Rectal smooth muscle tissue (tissue), 1 donor: ENCODE data around the gene RNF157.
A peak's percentile ranks its signal among the peaks of the same experiment; 100 is the strongest.
"Not testable (repeated sequence)": the region's sequence is repeated elsewhere in the genome, so short reads cannot be mapped to it uniquely, and the experiment has no call there.

ENCODE experiments used
- H3K27ac ChIP-seq: one replicate; pipeline ENCODE4 v1.7.0; 2013; ENCODE audit warnings: low read depth, low read length, inconsistent platforms
- H3K27me3 ChIP-seq: one replicate; pipeline ENCODE4 v1.7.0; 2013; ENCODE audit warnings: low read length; ENCODE audit not compliant: control insufficient read depth, insufficient read depth
- H3K36me3 ChIP-seq: one replicate; pipeline ENCODE4 v1.7.0; 2013; ENCODE audit warnings: low read length; ENCODE audit not compliant: control insufficient read depth, insufficient read depth
- H3K4me1 ChIP-seq: one replicate; pipeline ENCODE4 v1.7.0; 2013; ENCODE audit warnings: low read length; ENCODE audit not compliant: control insufficient read depth, insufficient read depth
- H3K4me3 ChIP-seq: one replicate; pipeline ENCODE4 v1.7.0; 2013; ENCODE audit warnings: low read length
- H3K9ac ChIP-seq: one replicate; pipeline ENCODE4 v1.7.0; 2013; ENCODE audit warnings: low read length

The RNF157 gene

DNA sequence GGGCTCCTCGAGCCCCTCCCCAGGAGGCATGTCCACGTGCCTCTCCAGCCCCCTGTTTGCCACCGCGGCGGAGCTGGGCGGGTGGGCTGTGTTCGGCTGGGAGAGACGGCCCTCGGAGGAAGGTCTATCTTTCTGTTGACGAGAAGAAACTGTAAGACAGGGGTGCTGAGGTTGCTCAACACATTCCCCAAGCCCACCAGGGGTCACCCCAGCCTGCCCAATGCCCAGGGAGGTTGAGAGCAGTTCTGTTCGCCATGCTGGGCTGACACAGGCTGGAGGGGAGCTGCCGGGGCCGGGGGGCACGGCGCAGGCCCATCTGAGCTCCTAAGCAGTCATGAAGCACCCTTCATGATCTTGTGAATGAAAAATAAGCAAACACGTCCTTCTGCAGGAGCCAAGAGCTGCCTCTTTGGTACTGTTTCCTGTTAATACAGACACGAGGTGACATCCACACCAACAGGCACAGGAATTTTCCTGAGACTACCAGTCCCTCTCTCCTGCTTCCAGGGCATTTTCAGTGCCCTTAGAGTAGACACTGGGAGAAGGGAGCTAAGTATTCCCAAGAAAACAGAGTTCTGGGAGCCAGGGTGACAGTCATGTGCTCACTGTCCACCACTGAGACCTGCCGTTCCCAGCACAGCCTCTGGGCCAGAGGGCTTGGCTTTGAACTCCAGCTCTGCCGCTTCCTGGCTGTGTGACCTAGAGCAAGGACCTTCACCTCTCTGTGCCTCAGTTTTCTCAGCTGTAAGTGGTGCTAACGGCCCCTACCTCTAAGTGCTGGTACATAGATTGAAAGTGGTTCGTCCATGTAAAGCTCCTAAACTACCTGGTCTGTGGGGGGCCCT, 34.0 kb upstream of the RNF157 start:
- Histone ChIP-seq H3K4me1 (peaks cover 5% of the 10 kb centered on the region), H3K27ac (no peak overlapping the region), H3K9ac (no peak overlapping the region), H3K27me3 (no peaks in the 10 kb centered on the region), H3K4me3 (no peak overlapping the region), H3K36me3 (peaks cover 4% of the 10 kb centered on the region)

DNA sequence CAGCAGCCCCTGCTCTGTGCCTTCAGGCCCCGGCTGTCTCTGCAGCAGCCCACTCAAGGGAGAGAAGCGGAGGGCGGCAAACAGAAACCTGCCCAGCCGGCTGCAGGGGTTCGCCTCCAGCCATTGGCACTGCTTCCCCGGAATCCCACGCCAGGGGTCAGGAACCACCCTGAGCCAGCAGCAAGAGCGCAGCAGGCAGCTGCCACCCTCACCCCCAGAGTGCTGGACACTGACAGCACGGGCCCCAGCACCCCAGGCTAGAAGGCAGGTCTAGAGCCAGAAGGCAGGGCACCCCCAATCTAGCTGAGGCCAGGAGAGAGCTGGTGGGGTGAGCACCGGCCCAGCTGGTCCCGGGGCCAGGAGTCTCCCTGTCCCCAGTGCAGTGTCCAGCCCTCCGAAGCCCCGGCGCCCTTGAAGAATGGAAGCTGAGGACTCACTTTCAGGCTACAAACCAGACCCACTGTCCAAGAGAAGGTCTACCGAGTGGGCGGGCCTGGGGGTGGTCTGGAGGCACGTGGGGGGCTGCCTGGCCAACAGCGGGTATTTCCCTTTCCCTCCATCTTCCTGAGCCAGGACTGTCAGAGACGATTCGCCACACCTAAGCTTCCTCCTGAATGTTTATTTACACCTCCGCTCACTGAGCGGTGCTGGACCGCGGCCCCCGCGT, 33.3 kb upstream of the RNF157 start:
- Histone ChIP-seq H3K27me3 (no peaks in the 10 kb centered on the region), H3K4me3 (no peak overlapping the region), H3K9ac (no peak overlapping the region), H3K4me1 (peaks cover 5% of the 10 kb centered on the region), H3K36me3 (peaks cover 4% of the 10 kb centered on the region), H3K27ac (no peak overlapping the region)

DNA sequence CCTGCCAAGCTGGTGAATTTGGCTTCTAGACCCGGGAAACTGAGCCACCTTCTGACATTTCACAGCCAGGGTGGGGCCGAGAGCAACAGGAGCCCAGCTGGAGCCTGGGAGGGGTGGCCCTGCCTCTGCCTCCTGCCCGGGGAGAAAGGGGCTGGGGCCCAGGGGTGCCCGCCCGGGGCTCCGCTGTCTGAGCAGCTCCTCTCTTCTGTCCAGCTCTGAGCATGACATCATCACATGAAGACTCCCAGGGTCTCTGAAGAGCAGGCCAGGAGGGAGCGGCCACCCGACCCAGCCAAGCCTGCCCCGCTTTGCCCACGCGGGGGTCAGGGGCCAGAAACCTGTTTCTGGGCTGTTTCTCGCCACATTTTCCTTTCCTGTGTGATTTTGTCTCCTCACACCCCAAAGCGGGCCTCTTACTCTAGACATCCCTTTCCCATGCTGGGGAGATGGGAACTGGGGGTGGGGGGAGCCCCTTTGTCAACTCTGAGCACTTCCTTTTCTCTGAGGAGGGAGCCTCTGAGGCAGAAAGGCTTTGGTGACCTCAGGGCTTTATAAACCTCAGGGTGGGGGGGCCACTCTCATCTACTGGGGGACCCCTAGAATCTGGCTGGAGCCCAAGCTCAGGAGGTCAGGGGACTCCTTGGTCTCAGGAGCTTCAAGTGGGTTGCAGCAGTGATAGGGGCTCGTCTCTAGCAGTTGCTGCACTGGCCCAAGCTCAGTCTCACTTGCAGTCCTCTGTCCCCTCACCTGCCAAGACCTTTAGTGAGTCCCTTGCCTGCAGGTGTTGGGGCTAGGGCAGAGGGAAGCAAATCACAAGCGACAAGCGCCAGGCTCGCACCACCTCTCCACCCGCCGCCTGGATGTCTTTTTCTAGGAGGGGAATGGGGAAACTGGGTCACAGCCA, 32.5 kb upstream of the RNF157 start:
- Histone ChIP-seq H3K36me3 (peaks cover 4% of the 10 kb centered on the region), H3K4me3 (peak overlapping the region; percentile 54), H3K27ac (no peak overlapping the region), H3K4me1 (peaks cover 7% of the 10 kb centered on the region), H3K9ac (no peak overlapping the region), H3K27me3 (no peaks in the 10 kb centered on the region)

DNA sequence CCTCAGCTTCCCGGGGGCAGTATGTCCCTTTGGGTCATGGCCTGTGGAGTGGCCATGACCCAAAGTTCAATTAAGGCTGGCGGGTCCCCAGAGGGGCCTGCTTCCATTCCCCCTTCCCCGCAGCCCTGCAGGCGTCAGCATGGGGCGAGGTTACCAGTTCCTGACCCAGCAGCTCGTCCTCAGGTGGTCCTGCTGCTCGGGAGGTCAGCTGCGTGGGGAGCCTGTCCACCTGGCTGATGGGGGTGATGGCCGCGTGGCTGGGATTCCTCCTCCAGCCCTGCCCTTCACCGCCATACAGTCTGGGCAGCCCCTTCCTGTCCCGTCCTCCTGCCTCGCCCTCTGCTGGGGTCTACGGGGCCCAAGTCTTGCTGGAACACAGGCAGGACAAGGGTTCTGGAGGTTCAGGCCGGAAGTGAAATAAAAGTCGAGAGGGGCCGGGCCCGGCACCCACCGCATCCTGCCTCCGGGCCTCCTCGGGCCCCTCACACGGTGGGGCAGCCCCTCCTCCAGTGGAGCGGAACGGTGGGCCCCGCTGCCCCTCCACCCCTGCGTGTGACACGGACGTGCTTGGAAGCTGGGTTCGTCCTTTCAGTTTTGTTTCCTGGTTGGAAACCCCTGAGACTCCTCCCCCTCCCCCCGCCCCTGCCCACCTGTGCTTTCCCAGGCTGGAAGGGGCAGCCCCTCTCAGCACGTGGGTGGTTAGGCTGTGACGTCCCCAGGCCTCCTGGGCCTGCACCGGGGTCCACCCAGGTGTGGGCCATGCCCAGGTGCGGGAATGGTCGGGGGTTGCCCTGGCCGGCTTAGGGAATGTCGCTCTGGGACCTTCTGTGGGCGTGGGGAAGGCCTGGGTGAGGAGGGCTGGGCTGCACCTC, 31.6 kb upstream of the RNF157 start:
- H3K36me3 ChIP-seq, result peaks cover 4% of the 10 kb centered on the region
- no peak overlapping the region for H3K27ac ChIP-seq
- H3K4me1 ChIP-seq, result peaks cover 8% of the 10 kb centered on the region
- no peak overlapping the region for H3K9ac ChIP-seq
- H3K4me3 ChIP-seq, result peak overlapping the region; percentile 54
- H3K27me3 ChIP-seq, result no peaks in the 10 kb centered on the region

DNA sequence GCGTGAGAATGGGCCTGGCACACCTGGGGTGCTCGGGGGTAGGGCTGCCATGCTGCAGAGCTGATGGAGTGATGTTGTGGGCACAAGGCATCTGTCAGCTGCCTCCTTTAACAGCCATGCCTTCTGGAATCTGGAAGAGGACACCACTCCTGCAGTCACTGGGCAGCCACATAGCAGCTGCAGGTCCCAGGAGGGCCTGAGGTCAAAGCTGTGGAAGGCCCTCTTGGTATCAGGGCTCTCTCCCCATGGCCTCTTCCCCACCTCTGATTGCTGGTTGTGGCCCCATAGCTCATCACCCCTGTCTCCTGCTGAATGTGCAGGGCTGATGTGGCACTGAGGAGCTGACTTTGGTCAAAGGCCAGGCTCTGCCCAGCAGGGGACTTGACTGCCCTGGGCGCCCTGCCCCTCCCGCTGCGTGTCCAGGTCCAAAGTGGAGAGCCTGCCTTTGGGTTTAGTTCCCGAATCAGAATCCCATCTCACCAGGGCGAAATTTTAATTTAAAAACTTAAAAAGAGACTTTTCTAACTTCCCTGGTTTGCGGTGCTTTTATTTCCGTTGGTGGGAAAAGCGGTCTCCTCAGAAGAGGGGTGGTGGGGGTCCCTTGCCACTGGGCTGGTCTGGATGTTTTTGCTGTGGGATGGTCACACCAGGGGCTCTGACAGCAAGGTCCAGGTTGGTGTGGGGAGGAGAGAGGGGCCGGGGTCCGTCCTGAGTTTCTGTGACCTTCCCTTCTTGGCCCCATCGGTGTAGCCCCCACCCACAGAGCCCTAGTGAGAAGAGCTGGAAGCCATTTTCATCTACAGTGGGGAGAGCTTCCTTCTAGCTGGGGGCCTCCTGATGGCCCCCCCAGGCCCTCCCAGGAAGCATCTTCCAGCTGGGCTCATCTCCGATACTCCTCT, 30.7 kb upstream of the RNF157 start:
- no peak overlapping the region for H3K27ac ChIP-seq
- peak overlapping the region; percentile 54 for H3K4me3 ChIP-seq
- H3K27me3 ChIP-seq, result no peaks in the 10 kb centered on the region
- H3K4me1 ChIP-seq, result peaks cover 14% of the 10 kb centered on the region
- H3K9ac ChIP-seq, result no peak overlapping the region
- peaks cover 4% of the 10 kb centered on the region for H3K36me3 ChIP-seq

DNA sequence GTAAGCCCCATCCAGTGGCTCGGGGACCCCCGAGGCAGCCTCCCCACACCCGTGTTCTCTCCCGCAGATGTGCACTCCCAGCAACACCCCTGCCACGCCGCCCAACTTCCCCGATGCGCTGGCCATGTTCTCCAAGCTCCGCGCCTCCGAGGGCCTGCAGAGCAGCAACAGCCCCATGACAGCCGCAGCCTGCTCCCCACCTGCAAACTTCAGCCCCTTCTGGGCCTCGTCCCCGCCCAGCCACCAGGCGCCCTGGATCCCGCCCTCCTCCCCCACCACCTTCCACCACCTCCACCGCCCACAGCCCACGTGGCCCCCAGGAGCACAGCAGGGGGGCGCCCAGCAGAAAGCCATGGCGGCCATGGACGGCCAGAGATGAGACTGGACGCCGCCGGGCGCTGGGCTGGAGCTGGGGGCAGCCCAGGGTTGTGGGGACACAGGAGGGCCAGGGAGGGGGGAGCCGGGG, 29.9 kb upstream of the RNF157 start:
- H3K36me3 ChIP-seq, result peaks cover 4% of the 10 kb centered on the region
- no peak overlapping the region for H3K9ac ChIP-seq
- peaks cover 14% of the 10 kb centered on the region for H3K4me1 ChIP-seq
- H3K4me3 ChIP-seq, result no peak overlapping the region
- no peaks in the 10 kb centered on the region for H3K27me3 ChIP-seq
- no peak overlapping the region for H3K27ac ChIP-seq

DNA sequence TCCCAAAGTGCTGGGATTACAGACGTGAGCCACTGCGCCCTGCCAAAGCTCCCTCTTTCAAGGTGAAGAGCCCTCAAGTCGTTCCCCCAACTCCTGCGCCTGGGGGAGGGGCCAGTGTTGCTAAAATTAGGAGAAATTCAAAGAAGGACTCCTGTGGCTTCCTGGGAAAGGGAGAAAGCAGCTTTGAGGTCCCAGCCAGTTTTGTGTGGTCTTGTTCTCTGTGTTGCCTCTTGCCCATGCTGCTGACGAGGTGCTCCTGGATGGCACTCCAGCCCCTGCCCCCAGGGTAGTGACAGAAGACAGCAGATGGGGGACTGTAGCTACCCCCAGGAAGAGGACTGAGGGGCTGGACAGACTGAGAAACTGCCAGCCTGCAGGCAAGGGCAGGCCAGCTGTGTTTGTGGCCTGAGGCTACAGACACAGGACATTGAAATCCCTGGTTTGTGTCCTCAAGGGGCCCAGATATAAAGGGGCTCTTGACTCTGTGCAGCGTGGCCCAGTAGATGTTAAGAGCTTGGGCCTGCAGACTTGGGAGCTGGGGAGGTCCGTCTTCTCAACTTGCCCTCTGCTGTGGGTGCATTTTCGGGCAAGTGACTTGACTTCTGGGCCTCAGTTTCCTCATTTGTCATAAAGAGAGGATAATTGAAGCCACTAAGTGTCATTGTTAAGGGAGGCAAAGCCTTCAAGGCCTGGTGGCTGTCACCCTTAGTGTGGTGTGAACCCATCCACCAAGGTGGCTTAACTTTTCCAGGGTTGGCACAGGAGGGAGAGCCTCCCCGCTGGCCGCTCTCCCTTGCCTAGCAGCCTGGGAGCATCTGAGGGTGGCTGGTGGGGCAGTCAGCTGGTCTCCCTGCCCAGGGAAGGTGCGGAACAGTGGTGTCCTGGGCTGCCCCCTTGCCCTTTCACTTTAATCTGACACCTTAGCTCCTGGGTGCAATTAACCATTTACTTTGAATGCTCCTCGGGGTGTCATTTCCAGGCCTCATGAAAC, 29.0 kb upstream of the RNF157 start:
- Histone ChIP-seq H3K27ac (no peak overlapping the region), H3K36me3 (peaks cover 4% of the 10 kb centered on the region), H3K9ac (no peak overlapping the region), H3K4me3 (no peak overlapping the region), H3K27me3 (no peaks in the 10 kb centered on the region), H3K4me1 (peaks cover 18% of the 10 kb centered on the region)

DNA sequence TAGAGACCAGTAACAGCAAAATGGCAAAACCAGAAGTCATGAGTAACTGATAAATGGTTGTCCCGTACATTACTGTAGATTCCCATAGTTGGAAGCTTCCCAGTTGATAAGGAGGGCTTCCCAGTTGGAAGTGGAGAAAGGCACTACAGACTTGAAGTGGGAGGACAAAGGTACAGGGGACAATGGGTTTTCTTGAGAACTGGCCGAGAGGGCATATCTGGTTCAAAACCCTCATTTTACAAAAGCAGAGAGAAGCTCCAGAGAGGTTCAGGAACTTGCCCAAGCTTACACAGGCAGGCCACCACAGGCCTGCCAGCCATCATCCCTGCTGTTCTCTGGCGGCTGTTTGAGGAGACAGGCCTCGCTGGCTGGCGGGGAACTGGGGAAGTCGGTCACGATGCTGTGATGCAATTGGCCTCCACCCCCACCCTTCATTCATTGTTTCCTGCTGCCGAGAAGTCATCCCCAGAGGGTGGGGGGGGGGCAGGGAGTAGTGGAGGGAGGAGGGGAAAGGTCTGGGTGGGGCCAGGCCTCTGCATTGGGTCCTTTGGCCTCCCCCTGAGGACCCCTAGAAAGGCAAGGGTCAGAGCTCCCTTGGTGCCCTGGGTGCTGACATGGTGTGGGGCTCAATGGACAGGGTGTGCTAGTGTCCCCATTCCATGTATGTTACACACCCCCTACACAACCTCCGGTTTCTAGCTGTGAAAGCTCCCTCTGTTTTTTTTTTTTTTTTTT, 27.9 kb upstream of the RNF157 start:
- Histone ChIP-seq H3K4me1 (peaks cover 19% of the 10 kb centered on the region), H3K36me3 (peaks cover 4% of the 10 kb centered on the region), H3K27ac (peak overlapping the region; percentile 27), H3K9ac (no peak overlapping the region), H3K27me3 (no peaks in the 10 kb centered on the region), H3K4me3 (peak overlapping the region; percentile 33)

DNA sequence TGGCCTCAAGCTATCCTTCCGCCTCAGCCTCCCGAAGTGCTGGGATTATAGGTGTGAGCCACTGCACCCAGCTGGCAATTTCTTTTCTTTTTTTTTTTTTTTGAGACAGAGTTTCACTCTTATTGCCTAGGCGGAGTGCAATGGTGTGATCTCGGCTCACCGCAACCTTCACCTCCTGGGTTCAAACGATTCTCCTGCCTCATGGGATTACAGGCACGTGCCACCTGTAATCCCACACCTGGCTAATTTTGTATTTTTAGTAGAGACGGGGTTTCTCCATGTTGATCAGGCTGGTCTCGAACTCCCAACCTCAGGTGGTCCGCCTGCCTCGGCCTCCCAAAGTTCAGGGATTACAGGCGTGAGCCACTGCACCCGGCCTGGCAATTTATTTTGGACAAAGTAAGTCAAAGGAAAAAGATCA, 27.3 kb upstream of the RNF157 start:
- not testable (repeated sequence) for H3K27ac ChIP-seq, H3K4me3 ChIP-seq

More for the DNA sequence above, 27.3 kb upstream of the RNF157 start:
- H3K4me1 ChIP-seq, result peaks cover 19% of the 10 kb centered on the region
- H3K36me3 ChIP-seq, H3K9ac ChIP-seq, H3K27me3 ChIP-seq: not testable (repeated sequence)
